Measurements from ENCODE around the gene C1QA. TPM values are rescaled to one million over a fixed set of nuclear protein-coding genes. Genes with fewer than 3 reads are reported as not detected.

C1QA gene
- total RNA-seq, 1 donor, result not detected

DNA sequence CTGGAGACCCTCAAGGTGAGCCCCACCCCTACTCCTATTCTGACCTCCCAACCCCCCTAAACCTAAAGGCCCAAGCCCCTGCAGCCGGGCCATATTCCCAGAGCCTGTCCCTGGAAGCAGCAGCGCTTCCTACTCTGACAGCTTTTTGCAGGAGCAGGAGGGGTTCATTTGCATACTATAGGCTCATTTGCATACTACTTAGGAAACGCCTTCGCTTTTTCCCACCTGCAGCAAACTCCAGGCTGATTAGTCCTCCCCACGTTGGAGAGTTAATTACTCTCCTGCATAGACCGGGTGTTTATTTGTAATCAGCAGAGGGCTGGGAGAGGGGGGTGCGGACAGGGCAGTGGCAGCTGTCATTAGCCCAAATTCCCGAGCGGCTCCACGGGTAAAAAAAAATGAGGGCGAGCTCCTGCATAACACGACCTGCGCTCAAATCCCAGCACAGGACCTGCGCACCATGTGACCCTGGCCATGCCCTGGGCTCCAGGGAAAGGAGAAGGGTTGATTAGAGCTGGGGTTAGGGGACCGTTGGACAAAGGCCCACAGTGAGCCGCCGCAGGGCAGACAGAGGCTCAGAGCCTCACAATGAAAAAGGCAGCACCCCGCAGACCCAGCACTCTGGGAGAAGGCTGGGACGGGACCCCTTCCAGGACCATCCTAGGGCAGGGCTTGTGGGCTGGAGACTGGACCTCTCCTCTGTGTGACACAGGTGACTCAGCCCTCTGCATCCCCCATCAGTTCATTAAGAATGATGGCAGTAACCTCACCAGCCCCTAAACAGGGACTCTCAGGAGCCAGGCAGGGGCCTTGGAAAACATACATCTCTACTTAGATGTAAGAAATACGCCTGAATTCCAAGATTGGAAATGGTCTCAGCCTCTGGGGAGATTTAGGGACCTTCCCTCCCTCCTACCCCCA lies 9.9 kb upstream of the C1QA start:
- H3K4me3 ChIP-seq (ENCODE audit: low read depth, low read length), result no peak overlapping the region
- no peak for DNase-seq (ENCODE audit: low read depth)
- TF ChIP-seq, protein P1, sequence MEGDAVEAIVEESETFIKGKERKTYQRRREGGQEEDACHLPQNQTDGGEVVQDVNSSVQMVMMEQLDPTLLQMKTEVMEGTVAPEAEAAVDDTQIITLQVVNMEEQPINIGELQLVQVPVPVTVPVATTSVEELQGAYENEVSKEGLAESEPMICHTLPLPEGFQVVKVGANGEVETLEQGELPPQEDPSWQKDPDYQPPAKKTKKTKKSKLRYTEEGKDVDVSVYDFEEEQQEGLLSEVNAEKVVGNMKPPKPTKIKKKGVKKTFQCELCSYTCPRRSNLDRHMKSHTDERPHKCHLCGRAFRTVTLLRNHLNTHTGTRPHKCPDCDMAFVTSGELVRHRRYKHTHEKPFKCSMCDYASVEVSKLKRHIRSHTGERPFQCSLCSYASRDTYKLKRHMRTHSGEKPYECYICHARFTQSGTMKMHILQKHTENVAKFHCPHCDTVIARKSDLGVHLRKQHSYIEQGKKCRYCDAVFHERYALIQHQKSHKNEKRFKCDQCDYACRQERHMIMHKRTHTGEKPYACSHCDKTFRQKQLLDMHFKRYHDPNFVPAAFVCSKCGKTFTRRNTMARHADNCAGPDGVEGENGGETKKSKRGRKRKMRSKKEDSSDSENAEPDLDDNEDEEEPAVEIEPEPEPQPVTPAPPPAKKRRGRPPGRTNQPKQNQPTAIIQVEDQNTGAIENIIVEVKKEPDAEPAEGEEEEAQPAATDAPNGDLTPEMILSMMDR (IDR thresholded peaks at IDR 0.05; ENCODE audit: insufficient read depth, low read depth, low read length), result no peak

DNA sequence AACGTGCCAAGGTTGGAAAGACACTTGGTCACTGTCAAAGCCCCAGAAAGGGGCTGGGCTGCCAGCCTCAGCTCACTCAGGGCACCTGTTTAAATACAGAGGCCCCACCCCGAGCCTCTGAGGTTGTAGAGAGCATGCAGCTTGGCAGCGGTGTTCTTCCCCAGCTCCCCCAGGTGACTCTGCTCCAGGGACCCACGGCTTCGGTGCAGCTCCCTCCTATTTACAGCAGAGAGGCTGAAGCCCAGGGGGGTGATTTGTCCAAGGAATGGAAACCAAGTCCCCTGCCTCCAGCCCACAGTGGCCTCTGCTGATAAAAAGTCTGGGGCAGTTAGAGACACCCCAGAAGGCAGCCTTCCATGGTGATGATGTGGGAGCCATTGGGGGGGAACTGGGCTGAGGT lies 9.1 kb upstream of the C1QA start:
- TF ChIP-seq, protein P1 (IDR thresholded peaks at IDR 0.05; ENCODE audit: insufficient read depth, low read depth, low read length), result no peak

DNA sequence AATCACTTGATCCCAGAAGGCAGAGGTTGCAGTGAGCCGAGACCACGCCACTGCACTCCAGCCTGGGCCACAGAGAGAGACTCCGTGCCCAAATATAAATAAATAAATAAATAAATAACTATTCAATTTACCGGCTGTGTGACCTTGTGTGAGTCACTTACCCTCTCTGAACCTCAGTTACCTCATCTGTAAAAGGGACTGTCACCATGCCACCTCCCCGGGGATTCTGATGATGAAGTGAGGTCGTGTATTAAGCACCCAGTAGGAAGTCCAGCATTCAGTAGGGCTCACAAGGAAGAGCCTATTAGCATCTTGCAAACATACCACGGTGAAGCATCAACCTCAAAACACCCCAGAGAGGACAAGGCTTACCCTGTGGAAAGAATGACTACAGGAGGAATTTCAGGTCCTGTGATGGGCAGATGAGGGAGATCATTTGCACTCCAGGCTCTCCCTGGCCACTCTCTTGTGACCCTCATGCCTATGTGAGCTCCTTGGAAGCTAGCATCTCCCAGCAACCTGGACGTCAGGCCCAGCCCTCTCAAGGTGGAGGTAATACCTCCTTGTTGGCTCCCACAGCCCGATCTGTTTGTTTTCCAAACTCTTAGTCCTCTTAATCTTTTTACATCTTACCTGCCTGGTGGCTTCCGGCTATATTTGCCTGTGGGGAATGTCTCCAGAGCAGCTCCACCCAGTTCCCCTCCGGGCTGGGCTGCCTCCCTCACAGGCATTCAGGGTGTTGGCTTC lies 7.6 kb upstream of the C1QA start:
- H3K4me3 ChIP-seq (ENCODE audit: low read depth, low read length), result no peak overlapping the region
- TF ChIP-seq, protein P1 (IDR thresholded peaks at IDR 0.05; ENCODE audit: insufficient read depth, low read depth, low read length), result no peak
- DNase-seq (ENCODE audit: low read depth), result no peak

More for the DNA sequence above, 9.1 kb upstream of the C1QA start:
- DNase-seq (ENCODE audit: low read depth), result no peak
- no peak overlapping the region for H3K4me3 ChIP-seq (ENCODE audit: low read depth, low read length)

DNA sequence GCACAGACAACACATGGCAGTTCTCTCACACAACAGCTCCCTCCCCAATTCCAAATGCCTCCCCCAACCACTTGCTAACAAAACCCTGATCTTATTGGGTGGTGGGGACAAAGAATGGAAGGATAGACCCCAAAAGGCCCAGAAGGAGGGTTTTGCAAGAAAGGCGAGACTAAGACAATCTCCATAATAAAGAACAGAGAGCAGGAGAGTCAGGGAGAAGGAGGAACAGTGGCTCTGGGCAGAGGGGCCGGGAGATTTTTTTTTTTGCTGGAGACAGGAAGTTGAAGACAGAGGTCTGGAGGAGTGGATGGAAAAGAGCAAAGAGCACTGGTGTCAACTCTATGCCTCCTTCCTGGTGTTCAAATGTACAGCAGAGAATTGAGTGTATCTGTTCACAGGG lies 6.5 kb upstream of the C1QA start:
- DNase-seq (ENCODE audit: low read depth), result no peak
- no peak overlapping the region for H3K4me3 ChIP-seq (ENCODE audit: low read depth, low read length)
- TF ChIP-seq, protein P1 (IDR thresholded peaks at IDR 0.05; ENCODE audit: insufficient read depth, low read depth, low read length), result no peak

DNA sequence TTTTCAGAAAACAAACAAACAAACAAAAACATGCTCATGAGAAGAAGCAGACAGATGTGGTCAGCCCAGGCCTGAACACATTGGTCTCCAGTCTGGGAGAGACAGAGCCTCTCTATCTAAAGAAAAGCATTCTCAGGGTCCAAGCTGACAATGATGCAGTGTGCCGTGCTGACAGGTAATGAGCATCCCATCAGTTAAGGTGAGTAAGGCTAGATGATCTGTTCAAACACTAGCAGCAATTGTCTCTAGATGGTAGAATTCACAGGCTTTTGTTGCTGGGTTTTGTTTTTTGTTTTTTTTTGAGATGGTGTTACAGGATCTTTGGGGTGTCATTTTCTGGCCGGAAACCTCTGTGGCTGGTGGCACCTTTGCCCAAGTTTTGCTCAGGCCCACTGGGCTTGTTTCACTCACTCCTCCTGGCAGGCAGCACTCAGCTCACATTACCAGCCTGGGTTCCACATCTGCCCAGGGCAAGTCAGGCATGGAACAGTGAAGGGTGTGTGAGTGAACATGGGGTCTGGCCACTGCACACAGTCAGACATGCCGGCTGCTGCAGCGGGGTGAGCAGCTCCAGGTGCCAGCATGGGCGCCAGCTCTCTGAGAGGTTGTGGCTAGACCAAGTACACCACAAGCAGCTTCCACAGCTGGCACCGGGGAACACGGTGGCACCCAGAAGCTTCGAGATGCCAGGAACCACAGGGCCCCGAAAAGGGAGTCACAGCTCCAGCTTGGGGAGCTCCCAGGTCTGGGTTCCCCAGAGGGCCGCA lies 2.5 kb upstream of the C1QA start:
- H3K4me3 ChIP-seq (ENCODE audit: low read depth, low read length), result no peak overlapping the region
- TF ChIP-seq, protein P1 (IDR thresholded peaks at IDR 0.05; ENCODE audit: insufficient read depth, low read depth, low read length), result no peak
- DNase-seq (ENCODE audit: low read depth), result no peak

DNA sequence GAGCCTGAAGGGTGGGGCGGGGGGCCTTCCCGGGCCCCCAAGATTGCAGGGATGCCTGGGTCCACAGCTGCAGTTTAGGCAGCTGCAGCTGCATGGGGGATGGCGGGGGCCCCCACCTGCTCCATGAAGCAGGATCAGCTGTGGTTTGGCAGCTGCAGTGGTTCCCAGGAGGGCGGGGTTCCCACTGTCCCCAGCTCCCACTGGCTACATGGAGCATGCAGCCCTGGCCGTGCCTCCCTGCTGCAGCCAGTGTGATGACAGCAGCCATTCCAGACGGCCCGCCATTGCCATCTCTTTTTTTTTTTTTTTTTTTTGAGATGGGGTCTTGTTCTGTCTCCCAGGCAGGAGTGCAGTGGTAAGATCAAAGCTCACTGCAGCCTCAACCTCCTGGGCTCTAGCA lies 992 bp upstream of the C1QA start:
- TF ChIP-seq, protein P1 (IDR thresholded peaks at IDR 0.05; ENCODE audit: insufficient read depth, low read depth, low read length), result no peak
- DNase-seq (ENCODE audit: low read depth), result no peak
- no peak overlapping the region for H3K4me3 ChIP-seq (ENCODE audit: low read depth, low read length)
